Measurements from ENCODE around the gene TARBP1. TPM values are rescaled to one million over a fixed set of nuclear protein-coding genes. Genes with fewer than 3 reads are reported as not detected.
A peak's percentile ranks its signal among the peaks of the same experiment; 100 is the strongest.

TARBP1 gene
- total and polyA plus RNA-seq, 2 of the 13 experiments (the other 11 are each of a cell fraction or from before 2014, with no cell fraction given), result 37.7 to 67.0 TPM

GRCh38 chr1:234498448-234499118, 19.6 kb upstream of the TARBP1 start:
- no TSS peak for BruUV-seq (replicated peaks)
- H4K20me1 ChIP-seq (ENCODE audit: insufficient read depth, low read length), result no peaks in the 10 kb centered on the region
- no peaks in the 10 kb centered on the region for H3K9me3 ChIP-seq (ENCODE audit: low read length)
- peak overlapping the region; percentile 60 for H3K4me2 ChIP-seq (ENCODE audit: low read depth, low read length)
- in situ Hi-C loops (cut with HindIII; ENCODE audit: extremely low pct_ligation_motif_present, low pct_unique_long_range_greater_than_20kb) (loop anchor here (5.0 to 10.0 kb wide), 5 partner anchors 99 to 594 kb away; no protein-coding TSS in a partner anchor), intact Hi-C loops (cut with micrococcal nuclease; ENCODE audit: unreplicated experiment) (loop anchor here (1.0 to 10.0 kb wide), 9 partner anchors 46 to 664 kb away; partner anchors contain the start of gene RBM34)
- CTCF ChIA-PET (ENCODE audit: low intra/inter-chr PET ratio, low total read pairs), result interaction anchor here (1.2 to 1.5 kb wide), 2 partner anchors 585 to 595 kb away, joined by 3 to 9 read pairs; no protein-coding TSS in a partner anchor
- no peaks in the 10 kb centered on the region for H3K79me2 ChIP-seq (ENCODE audit: insufficient read depth, low read length)
- FAIRE-seq, result peak; percentile 15
- ATAC-seq, result peak; percentile 66
- 0 out of 2 replicates have a peak overlapping the region, but pooled peaks have one; percentile 48 for H3K9ac ChIP-seq (ENCODE audit: insufficient read depth, low read depth, low read length)
- DNase-seq (ENCODE audit: low spot score), result no peak
- H3K36me3 ChIP-seq (replicated peaks in 1 of 2; ENCODE audit: control insufficient read depth in 1 of 2, insufficient read depth in 2 of 2, low read length in 2 of 2), result no peaks in the 10 kb centered on the region
- 54% methylated on average over 9 of the region's 9 CpGs for WGBS (ENCODE audit: low lambda C conversion rate)
- peaks cover 61% of the 10 kb centered on the region for H3K4me1 ChIP-seq (ENCODE audit: insufficient read depth, low read length)
- H3K27ac ChIP-seq (ENCODE audit: extremely low read length, insufficient read depth, low read length), result no peak overlapping the region
- POLR2A ChIA-PET, result interaction anchor here (0.8 to 2.7 kb wide), 16 partner anchors 10 to 587 kb away, joined by 3 to 22 read pairs (median 7); partner anchors contain the start of gene IRF2BP2
- H3K27me3 ChIP-seq (ENCODE audit: control insufficient read depth in 1 of 2, insufficient read depth in 2 of 2, low read length in 2 of 2), result no peaks in the 10 kb centered on the region
- peak overlapping the region; percentile 74 for H2AFZ ChIP-seq (ENCODE audit: low read length)
- H3K4me3 ChIP-seq (replicated peaks in 1 of 3; ENCODE audit: insufficient read depth in 1 of 3, low read depth in 2 of 3, low read length in 3 of 3), result 0 out of 6 replicates have a peak overlapping the region, but pooled peaks of 1 of the 3 experiments have one; percentile 8
- TF ChIP-seq PITX1 (CRISPR knock-in tag; IDR thresholded peaks at IDR 0.05) (no peak), GTF3A (CRISPR knock-in tag; conservative IDR thresholded peaks at IDR 0.05) (0 out of 2 replicates have a peak, but pooled peaks have one; percentile 74), PBX2 (CRISPR knock-in tag; IDR thresholded peaks at IDR 0.05) (no peak), MATR3 (CRISPR knock-in tag; IDR thresholded peaks at IDR 0.05) (no peak), ZNF230 (CRISPR knock-in tag; IDR thresholded peaks at IDR 0.05) (0 out of 2 replicates have a peak, but pooled peaks have one; percentile 19), SRSF9 (IDR thresholded peaks at IDR 0.05; ENCODE audit: borderline replicate concordance, insufficient read depth, low read depth, low read length, poor library complexity, severe bottlenecking) (no peak), ZNF841 (CRISPR knock-in tag; IDR thresholded peaks at IDR 0.05; ENCODE audit: borderline replicate concordance) (no peak), DNMT3B (CRISPR knock-in tag; conservative IDR thresholded peaks at IDR 0.05) (no peak), MXD4 (CRISPR knock-in tag; IDR thresholded peaks at IDR 0.05) (no peak), MAFG (CRISPR knock-in tag; IDR thresholded peaks at IDR 0.05) (no peak), ZNF34 (CRISPR knock-in tag; IDR thresholded peaks at IDR 0.05; ENCODE audit: borderline replicate concordance) (no peak)
- TF ChIP-seq, protein P1, sequence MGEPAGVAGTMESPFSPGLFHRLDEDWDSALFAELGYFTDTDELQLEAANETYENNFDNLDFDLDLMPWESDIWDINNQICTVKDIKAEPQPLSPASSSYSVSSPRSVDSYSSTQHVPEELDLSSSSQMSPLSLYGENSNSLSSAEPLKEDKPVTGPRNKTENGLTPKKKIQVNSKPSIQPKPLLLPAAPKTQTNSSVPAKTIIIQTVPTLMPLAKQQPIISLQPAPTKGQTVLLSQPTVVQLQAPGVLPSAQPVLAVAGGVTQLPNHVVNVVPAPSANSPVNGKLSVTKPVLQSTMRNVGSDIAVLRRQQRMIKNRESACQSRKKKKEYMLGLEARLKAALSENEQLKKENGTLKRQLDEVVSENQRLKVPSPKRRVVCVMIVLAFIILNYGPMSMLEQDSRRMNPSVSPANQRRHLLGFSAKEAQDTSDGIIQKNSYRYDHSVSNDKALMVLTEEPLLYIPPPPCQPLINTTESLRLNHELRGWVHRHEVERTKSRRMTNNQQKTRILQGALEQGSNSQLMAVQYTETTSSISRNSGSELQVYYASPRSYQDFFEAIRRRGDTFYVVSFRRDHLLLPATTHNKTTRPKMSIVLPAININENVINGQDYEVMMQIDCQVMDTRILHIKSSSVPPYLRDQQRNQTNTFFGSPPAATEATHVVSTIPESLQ (CRISPR knock-in tag; conservative IDR thresholded peaks at IDR 0.05), result no peak
